NCI-H226 (cell line): ENCODE measurements around the gene ARHGEF7.
"Not testable (repeated sequence)": the region's sequence is repeated elsewhere in the genome, so short reads cannot be mapped to it uniquely, and the experiment has no call there.

ENCODE experiments used
- DNase-seq: peaks from one replicate; pipeline ENCODE4 v3.0.0-alpha.2; 2015

The ARHGEF7 gene, protein sequence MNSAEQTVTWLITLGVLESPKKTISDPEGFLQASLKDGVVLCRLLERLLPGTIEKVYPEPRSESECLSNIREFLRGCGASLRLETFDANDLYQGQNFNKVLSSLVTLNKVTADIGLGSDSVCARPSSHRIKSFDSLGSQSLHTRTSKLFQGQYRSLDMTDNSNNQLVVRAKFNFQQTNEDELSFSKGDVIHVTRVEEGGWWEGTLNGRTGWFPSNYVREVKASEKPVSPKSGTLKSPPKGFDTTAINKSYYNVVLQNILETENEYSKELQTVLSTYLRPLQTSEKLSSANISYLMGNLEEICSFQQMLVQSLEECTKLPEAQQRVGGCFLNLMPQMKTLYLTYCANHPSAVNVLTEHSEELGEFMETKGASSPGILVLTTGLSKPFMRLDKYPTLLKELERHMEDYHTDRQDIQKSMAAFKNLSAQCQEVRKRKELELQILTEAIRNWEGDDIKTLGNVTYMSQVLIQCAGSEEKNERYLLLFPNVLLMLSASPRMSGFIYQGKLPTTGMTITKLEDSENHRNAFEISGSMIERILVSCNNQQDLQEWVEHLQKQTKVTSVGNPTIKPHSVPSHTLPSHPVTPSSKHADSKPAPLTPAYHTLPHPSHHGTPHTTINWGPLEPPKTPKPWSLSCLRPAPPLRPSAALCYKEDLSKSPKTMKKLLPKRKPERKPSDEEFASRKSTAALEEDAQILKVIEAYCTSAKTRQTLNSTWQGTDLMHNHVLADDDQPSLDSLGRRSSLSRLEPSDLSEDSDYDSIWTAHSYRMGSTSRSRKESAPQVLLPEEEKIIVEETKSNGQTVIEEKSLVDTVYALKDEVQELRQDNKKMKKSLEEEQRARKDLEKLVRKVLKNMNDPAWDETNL

DNA sequence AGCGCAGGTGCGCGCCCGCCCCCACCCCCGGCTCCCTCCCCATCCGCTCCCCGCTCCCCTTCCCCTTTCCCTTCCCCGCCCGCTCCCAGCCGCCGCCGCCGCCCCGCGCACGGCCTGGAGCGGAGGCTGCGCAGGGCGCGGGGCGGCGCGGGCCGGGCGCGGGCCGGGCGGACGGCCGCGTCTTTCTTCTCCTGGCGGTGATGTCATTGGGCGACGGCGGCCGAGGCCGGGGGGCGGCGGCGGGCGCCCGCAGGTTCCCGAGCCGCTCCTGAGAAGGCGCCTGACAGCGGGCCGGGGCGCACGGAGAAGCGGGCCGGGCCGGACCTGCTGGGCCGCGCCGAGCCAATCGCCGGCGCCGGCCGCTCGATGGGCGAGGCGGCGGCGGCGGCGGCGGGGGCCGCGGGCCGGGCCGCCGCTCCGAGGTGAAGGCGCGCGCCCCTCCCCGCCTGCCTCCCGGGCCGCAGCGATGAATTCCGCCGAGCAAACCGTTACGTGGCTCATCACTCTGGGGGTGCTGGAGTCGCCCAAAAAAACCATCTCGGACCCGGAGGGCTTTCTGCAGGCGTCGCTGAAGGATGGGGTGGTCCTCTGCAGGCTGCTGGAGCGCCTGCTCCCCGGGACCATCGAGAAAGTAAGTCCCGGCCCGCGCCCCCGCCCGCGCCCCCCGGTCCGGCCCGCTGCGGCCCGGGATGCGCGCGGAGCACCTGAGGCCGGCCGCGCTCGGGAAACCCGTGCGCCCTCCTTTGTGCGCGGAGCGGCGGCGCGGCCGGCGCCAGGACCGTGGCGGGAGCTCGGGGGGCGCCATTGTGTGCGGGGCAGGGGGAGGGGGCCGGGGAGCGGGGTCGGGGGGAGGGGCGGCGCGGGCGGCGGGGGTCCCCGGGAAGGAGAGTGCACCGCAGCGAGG is at the start of gene ARHGEF7:
ARHGEF7 (plus strand) TSS at position 250 of the 904 bp plus-strand sequence; CDS start at position 467, 217 bp downstream.
- DNase-seq: no peak

- no peak for DNase-seq
Measured at GRCh38 chr13:111065698-111066097, 49.4 kb upstream of the ARHGEF7 start.

DNA sequence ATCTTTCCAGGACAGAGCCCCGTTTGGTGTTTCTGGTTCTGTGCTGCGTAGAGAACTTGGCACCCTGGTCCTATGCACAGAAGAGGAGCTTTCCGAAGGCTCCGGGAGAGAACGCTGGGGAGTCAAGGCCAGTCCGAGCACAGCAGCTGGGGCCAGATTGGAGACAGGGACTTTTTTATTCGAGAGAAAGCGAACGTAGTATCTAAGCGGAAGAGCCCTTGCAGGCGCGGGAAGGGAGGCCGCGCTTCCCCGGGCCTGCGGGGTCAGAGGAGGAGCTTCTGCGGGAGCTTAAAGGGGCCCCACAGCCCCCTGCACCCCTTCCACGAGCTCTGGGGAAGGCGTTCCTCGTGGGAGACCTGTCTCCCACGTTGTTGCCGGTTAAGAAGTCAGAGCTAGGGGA is 48.6 kb upstream of the ARHGEF7 start:
- no peak for DNase-seq

DNA sequence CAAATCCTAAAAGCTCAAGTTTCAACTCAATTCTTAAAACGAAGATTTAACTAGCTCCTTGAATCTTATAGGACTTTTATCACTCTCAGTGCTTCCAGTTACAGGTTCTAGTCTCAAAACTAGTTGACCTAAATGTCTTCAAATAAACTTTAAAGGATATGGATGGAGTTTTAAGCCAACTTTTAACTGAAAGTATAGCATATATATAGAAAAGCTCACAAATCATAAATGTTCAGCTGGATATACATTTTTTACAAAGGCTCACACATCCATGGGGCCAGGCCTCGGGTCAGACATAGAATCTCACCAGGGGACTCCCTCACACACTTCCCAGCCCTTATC is 47.1 kb upstream of the ARHGEF7 start:
- DNase-seq: no peak

DNA sequence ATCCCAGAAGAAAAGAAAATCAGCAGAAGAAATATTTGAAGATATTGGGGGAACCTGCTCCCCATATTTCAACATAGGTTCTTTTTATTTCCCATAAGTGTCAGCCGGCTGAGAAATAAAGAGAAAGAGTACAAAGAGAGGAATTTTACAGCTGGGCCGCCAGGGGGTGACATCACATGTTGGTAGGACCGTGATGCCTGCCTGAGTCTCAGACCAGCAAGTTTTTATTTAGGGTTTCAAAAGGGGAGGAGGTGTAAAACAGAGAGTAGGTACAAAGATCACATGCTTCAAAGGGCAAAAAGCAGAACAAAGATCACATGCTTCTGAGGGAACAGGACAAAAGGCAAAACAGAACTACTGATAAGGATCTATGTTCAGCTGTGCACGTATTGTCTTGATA is 44.0 kb upstream of the ARHGEF7 start:
- not testable (repeated sequence) for DNase-seq

GRCh38 chr13:111071526-111071925 is 43.6 kb upstream of the ARHGEF7 start:
- not testable (repeated sequence) for DNase-seq

GRCh38 chr13:111074826-111075225 is 40.3 kb upstream of the ARHGEF7 start:
- DNase-seq: no peak

DNA sequence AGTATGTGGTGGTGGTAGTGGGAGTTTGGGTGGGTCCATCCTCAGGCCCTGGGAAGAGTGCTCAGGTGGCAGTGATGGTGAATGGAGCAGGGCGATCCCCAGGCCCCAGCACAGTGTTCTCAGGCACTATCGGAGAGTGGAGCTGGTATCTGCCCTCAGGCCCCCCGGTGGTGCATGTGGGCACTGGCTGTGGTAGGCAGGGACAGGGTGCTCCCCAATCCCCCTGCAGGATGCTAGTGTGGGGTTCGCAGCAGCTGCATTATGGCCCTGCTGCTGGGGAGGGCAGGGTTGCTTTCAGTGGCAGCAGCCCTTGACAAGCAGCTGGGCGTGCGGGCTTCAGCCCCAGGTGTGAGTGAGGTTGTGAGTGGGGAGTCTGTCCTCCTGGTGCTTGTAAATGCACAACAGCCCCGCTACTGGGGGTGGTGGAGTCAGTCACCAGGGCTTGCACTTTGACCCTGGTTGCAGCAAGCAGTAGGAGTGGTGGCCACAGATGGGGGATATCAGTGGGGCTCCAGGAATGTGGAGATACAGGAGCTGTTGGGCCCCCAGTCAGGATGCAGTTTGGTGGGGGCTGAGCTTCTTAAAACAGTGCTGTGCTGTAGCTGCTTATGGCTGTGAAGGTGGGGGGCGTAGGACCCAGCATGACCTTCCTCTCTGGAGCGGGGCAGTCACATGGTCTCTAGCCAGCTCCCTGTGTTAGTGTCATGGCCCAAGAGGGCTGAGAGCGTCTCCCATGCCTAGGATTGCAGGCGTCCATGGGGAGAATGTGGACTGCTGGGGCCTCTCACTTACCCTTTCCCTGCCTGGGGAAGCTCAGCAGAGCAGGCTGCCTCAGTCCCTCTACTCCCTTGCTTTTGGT is 38.7 kb upstream of the ARHGEF7 start:
- no peak for DNase-seq

DNA sequence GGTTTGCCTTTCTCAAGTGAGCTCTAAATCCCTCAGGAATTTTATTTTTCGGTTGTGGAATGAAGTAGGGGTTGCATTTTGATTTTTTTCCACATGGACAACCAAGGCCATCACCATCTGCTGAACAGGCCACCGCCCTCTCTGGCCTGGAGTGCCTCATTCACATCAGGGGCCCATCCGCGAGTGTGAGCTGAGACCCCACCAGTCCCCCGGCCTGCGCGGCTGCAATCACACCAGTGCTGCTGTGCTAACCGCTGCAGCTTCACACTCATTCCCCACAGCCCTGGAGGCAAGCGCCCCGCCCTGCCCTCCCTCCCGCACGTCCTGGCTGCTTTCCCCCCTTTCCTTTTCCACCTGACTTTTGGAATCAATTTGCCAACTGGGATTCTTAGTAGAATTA is 35.7 kb upstream of the ARHGEF7 start:
- no peak for DNase-seq

- DNase-seq: no peak
Measured at GRCh38 chr13:111080642-111081041, 34.5 kb upstream of the ARHGEF7 start.

DNA sequence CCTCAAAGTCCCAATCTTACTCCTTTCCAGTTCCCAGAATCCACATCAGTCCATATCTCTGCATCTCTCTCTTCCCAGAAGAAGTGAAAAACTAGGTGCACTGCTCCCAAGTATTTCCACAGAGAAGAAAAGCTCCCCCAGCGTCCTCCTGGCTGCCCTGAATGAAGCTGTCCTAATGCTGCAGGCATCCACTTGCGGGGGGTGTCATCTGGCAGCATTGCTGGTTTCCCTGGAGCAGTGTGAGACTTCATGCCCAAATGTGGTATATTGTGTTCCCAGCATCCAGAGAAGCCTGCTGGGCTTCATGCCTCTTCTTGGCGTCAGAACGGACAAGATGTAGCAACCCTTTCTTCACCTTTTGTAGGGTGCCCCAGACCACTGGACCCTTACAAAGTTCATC is 32.9 kb upstream of the ARHGEF7 start:
- no peak for DNase-seq

- not testable (repeated sequence) for DNase-seq
Measured at GRCh38 chr13:111082769-111083168, 32.3 kb upstream of the ARHGEF7 start.

DNA sequence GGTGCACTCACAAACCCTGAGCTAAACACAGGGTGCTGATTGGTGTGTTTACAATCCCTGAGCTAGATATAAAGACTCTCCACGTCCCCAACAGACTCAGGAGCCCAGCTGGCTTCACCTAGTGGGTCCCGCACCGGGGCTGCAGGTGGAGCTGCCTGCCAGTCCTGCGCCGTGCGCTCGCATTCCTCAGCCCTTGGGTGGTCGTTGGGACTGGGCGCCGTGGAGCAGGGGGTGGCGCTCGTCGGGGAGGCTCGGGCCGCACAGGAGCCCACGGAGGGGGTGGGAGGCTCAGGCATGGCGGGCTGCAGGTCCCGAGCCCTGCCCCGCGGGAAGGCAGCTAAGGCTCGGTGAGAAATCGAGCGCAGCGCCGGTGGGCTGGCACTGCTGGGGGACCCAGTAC is 31.4 kb upstream of the ARHGEF7 start:
- DNase-seq: not testable (repeated sequence)

DNA sequence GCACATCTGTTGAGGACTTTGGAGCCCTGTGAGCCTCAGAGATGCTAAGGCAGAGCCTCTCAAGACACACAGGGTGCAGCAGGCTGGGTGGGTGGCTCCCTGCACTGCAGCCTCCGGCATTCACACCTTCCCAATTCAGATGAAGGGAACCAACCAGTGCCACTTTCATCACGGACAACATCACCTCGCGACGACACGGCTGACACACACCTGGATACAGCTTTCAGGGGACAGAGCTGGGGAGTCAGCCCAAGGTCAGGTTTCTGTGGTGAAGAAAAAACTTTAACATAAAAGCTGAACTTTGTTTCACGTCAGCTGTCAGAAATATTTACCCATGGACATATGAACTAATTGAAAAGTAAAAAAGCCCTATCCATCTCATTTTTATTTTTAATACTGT is 24.9 kb upstream of the ARHGEF7 start:
- DNase-seq: no peak

- DNase-seq: no peak
Measured at GRCh38 chr13:111092685-111093084, 22.4 kb upstream of the ARHGEF7 start.

GRCh38 chr13:111093136-111093535 is 22.0 kb upstream of the ARHGEF7 start:
- DNase-seq: no peak

DNA sequence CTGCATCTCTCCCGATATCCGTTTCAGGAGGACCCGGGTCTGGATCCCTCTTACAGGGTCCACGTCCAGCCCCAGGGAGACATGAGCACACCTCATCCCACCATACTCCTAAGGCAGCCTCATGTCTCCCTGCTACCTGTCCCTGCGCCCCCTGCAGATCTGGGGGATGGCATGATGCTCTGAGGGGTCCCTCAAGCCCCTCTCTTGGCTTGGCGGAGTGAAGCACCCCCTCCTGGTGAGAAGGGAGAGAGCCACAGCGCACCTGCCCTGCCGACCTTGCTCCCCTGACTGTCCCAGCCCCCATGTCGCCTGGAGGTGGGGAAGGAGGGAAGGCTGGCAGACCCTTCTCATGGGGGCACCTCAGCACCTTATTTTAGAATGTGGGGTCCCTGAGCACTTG is 21.5 kb upstream of the ARHGEF7 start:
- DNase-seq: no peak

GRCh38 chr13:111095031-111095840 is 19.9 kb upstream of the ARHGEF7 start:
- no peak for DNase-seq

DNA sequence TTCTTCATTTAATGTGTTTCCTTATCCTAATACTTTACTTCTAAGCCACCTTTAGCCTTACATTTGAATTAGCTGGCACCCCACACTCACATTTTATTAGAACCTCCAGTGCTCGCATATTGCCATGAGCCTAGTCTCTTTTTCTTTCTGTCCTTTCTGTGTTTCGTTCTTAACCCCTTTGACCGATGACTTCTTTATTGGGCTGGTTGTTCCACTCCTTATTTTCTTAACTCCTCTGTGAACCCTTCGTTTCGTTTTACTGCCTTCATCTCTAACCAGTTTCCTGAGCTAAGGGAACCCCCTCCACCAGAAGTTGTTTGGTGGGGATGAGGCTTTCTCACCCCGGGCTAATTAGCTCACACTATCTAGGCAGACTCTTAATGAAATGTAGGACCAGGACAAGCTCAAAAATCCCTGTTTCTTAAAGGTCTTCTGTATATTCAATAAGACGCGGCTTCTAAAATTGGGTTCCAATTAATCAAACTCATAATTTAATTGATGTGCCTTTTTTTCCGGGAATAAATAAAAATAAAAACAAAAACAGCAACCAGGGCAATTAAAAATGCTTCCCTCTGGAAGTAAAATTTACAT is 19.1 kb upstream of the ARHGEF7 start:
- DNase-seq: no peak

DNA sequence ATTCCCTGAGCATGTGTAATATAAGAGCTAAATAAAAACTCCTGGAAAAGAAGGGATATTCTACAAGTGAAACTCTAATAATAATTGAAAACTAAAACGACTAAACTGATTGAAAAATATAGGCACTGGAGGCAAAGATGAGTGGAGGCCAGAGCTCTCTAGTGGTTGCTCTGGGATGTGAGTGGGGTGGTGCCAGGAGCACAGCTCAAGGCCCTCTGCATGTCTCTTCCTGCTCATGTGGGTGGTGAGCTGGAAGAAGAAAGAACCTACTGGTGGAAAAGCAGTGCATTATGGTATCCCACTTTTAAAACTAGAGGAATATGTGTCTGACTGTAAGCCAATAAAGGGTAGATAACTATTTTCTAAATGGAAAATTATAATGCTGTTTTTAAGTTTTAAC is 15.8 kb upstream of the ARHGEF7 start:
- DNase-seq: no peak

DNA sequence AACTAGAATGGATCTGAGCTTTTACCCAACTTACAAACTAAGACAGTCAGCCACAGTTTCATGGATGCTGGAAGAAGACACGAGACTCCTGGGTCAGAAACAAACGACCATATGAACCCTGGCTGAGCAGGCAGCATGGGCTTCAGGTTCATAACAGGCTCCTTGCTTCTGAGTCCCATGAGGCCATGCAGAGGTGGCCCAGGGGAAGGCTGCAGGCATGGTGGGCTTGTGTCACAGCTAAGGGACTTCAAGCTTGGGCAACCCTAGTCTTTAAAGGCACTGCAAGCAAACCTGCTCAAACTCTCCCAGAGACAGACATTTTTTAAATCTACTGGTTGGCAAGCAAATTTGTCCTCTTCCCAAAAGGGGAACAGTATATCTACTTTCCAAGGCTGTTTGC is 5.1 kb upstream of the ARHGEF7 start:
- no peak for DNase-seq
